WTC11 (cell line): ENCODE measurements around the gene KLHL1.

Experiments
- ATF1 ChIP-seq: sonication (generic); formaldehyde crosslinking; IDR thresholded peaks from 2 replicates; pipeline ENCODE4 v1.8.1; 2023; ENCODE audit warnings: mild to moderate bottlenecking, moderate library complexity, missing genetic modification reagents
- TF ChIP-seq, protein P1 (sequence below): sonication (generic); formaldehyde crosslinking; IDR thresholded peaks from 2 replicates; pipeline ENCODE4 v1.8.1; 2023; ENCODE audit warnings: mild to moderate bottlenecking, missing genetic modification reagents

DNA sequence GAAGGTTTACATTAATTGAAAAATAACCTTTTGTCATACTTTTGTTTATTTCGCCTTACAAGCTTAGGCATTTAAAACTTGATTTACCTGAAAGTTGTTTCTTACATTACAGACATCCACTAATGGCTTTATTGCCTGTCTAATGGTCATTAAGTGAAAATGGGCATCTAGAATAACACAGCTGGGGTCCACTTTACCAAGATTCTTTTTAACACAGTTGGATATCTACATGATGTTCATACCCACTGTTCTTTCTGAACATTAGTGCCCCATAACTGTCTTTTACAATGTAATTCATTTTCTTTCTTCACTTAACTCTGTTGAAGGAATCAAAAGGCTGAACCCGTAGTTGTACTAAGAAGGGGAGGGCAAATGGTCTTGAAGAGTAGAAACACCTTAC lies 19.8 kb upstream of the KLHL1 start:
- TF ChIP-seq, protein P1, sequence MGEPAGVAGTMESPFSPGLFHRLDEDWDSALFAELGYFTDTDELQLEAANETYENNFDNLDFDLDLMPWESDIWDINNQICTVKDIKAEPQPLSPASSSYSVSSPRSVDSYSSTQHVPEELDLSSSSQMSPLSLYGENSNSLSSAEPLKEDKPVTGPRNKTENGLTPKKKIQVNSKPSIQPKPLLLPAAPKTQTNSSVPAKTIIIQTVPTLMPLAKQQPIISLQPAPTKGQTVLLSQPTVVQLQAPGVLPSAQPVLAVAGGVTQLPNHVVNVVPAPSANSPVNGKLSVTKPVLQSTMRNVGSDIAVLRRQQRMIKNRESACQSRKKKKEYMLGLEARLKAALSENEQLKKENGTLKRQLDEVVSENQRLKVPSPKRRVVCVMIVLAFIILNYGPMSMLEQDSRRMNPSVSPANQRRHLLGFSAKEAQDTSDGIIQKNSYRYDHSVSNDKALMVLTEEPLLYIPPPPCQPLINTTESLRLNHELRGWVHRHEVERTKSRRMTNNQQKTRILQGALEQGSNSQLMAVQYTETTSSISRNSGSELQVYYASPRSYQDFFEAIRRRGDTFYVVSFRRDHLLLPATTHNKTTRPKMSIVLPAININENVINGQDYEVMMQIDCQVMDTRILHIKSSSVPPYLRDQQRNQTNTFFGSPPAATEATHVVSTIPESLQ (CRISPR knock-in tag): no peak
- no peak for TF ChIP-seq ATF1 (CRISPR knock-in tag)
